Measurements from ENCODE around the gene COMMD1.

COMMD1 gene

GRCh38 chr2:62054916-62055450, 149.5 kb downstream of the COMMD1 start:
- no peak overlapping the region for H2BK120ac ChIP-seq (ENCODE audit: low read depth, low read length)
- no peak overlapping the region for H2BK15ac ChIP-seq (ENCODE audit: low read depth, poor library complexity, severe bottlenecking)
- no peak overlapping the region for H3K18ac ChIP-seq (ENCODE audit: low read depth in 1 of 2, low read length in 2 of 2)
- no peak overlapping the region for H3K27ac ChIP-seq (ENCODE audit: low read length, poor library complexity, severe bottlenecking)
- no peak overlapping the region for H3K4ac ChIP-seq (ENCODE audit: low read depth in 1 of 2, low read length in 2 of 2)
- H3K4me1 ChIP-seq (ENCODE audit: control insufficient read depth, insufficient read depth, low read depth, low read length): no peaks in the 10 kb centered on the region
- H3K79me1 ChIP-seq (replicated peaks; ENCODE audit: low read length, poor library complexity, severe bottlenecking): no peaks in the 10 kb centered on the region
- H3K27me3 ChIP-seq (ENCODE audit: control insufficient read depth in 1 of 2, insufficient read depth in 1 of 2, low read length in 2 of 2): no peaks in the 10 kb centered on the region
- H3K4me3 ChIP-seq (ENCODE audit: insufficient read depth in 1 of 2, low read depth in 1 of 2, low read length in 2 of 2): no peak overlapping the region
- no peak overlapping the region for H3K9ac ChIP-seq (ENCODE audit: low read length)
- WGBS: 100% methylated on average over 1 of the region's 3 CpGs
- no peak overlapping the region for H2BK12ac ChIP-seq (ENCODE audit: low read length in 2 of 2)
- no peak overlapping the region for H3K23ac ChIP-seq (ENCODE audit: low read length in 2 of 2)
- no peak overlapping the region for H4K91ac ChIP-seq (ENCODE audit: low read length)
- no peaks in the 10 kb centered on the region for H3K36me3 ChIP-seq (ENCODE audit: control insufficient read depth in 1 of 2, insufficient read depth in 2 of 2, low read depth in 1 of 2, low read length in 2 of 2)
- no peak overlapping the region for H2AK5ac ChIP-seq (ENCODE audit: low read length, severe bottlenecking)
- no peak for DNase-seq
- no peak overlapping the region for H3K4me2 ChIP-seq (ENCODE audit: low read length, poor library complexity, severe bottlenecking)
- no peak overlapping the region for H4K8ac ChIP-seq (ENCODE audit: low read length)
- H3K9me3 ChIP-seq (ENCODE audit: control insufficient read depth, low read length): no peaks in the 10 kb centered on the region
- no peak overlapping the region for H2BK5ac ChIP-seq (ENCODE audit: low read depth, low read length, poor library complexity, severe bottlenecking)
- no peak overlapping the region for H2AFZ ChIP-seq (ENCODE audit: low read depth, low read length)
- H3K14ac ChIP-seq (ENCODE audit: low read length in 2 of 2): no peak overlapping the region

- 92% methylated on average over 3 of the region's 3 CpGs for WGBS
- Histone ChIP-seq H3K9me3 (ENCODE audit: control insufficient read depth, low read length) (no peaks in the 10 kb centered on the region), H3K9ac (ENCODE audit: low read length) (no peak overlapping the region), H3K4ac (ENCODE audit: low read depth in 1 of 2, low read length in 2 of 2) (no peak overlapping the region), H3K14ac (ENCODE audit: low read length in 2 of 2) (peak overlapping the region in 1 of 2 experiments; percentile 55), H3K23ac (ENCODE audit: low read length in 2 of 2) (no peak overlapping the region), H2BK12ac (ENCODE audit: low read length in 2 of 2) (no peak overlapping the region), H3K79me1 (replicated peaks; ENCODE audit: low read length, poor library complexity, severe bottlenecking) (no peaks in the 10 kb centered on the region), H4K8ac (ENCODE audit: low read length) (no peak overlapping the region), H3K27ac (ENCODE audit: low read length, poor library complexity, severe bottlenecking) (no peak overlapping the region), H2BK15ac (ENCODE audit: low read depth, poor library complexity, severe bottlenecking) (no peak overlapping the region), H3K36me3 (ENCODE audit: control insufficient read depth in 1 of 2, insufficient read depth in 2 of 2, low read depth in 1 of 2, low read length in 2 of 2) (no peaks in the 10 kb centered on the region), H3K27me3 (ENCODE audit: control insufficient read depth in 1 of 2, insufficient read depth in 1 of 2, low read length in 2 of 2) (no peaks in the 10 kb centered on the region), H4K91ac (ENCODE audit: low read length) (no peak overlapping the region), H3K4me2 (ENCODE audit: low read length, poor library complexity, severe bottlenecking) (no peak overlapping the region), H2BK120ac (ENCODE audit: low read depth, low read length) (no peak overlapping the region), H3K4me1 (ENCODE audit: control insufficient read depth, insufficient read depth, low read depth, low read length) (no peaks in the 10 kb centered on the region), H3K4me3 (ENCODE audit: insufficient read depth in 1 of 2, low read depth in 1 of 2, low read length in 2 of 2) (no peak overlapping the region), H3K18ac (ENCODE audit: low read depth in 1 of 2, low read length in 2 of 2) (no peak overlapping the region), H2BK5ac (ENCODE audit: low read depth, low read length, poor library complexity, severe bottlenecking) (no peak overlapping the region), H2AFZ (ENCODE audit: low read depth, low read length) (no peak overlapping the region), H2AK5ac (ENCODE audit: low read length, severe bottlenecking) (no peak overlapping the region)
- DNase-seq: no peak
Measured at GRCh38 chr2:62055724-62056336, 150.4 kb downstream of the COMMD1 start.

GRCh38 chr2:62056341-62056740, 150.9 kb downstream of the COMMD1 start:
- H2BK12ac ChIP-seq (ENCODE audit: low read length in 2 of 2): no peak overlapping the region
- H2BK120ac ChIP-seq (ENCODE audit: low read depth, low read length): no peak overlapping the region
- no peak overlapping the region for H3K14ac ChIP-seq (ENCODE audit: low read length in 2 of 2)
- no peak overlapping the region for H3K4me2 ChIP-seq (ENCODE audit: low read length, poor library complexity, severe bottlenecking)
- no peaks in the 10 kb centered on the region for H3K27me3 ChIP-seq (ENCODE audit: control insufficient read depth in 1 of 2, insufficient read depth in 1 of 2, low read length in 2 of 2)
- H3K9ac ChIP-seq (ENCODE audit: low read length): no peak overlapping the region
- 92% methylated on average over 5 of the region's 5 CpGs for WGBS
- H4K91ac ChIP-seq (ENCODE audit: low read length): no peak overlapping the region
- no peak overlapping the region for H3K4ac ChIP-seq (ENCODE audit: low read depth in 1 of 2, low read length in 2 of 2)
- H2AK5ac ChIP-seq (ENCODE audit: low read length, severe bottlenecking): no peak overlapping the region
- H3K4me3 ChIP-seq (ENCODE audit: insufficient read depth in 1 of 2, low read depth in 1 of 2, low read length in 2 of 2): no peak overlapping the region
- no peaks in the 10 kb centered on the region for H3K79me1 ChIP-seq (replicated peaks; ENCODE audit: low read length, poor library complexity, severe bottlenecking)
- no peak for DNase-seq
- H4K8ac ChIP-seq (ENCODE audit: low read length): no peak overlapping the region
- H3K23ac ChIP-seq (ENCODE audit: low read length in 2 of 2): no peak overlapping the region
- H3K36me3 ChIP-seq (ENCODE audit: control insufficient read depth in 1 of 2, insufficient read depth in 2 of 2, low read depth in 1 of 2, low read length in 2 of 2): no peaks in the 10 kb centered on the region
- H3K27ac ChIP-seq (ENCODE audit: low read length, poor library complexity, severe bottlenecking): no peak overlapping the region
- no peak overlapping the region for H2BK5ac ChIP-seq (ENCODE audit: low read depth, low read length, poor library complexity, severe bottlenecking)
- no peak overlapping the region for H2BK15ac ChIP-seq (ENCODE audit: low read depth, poor library complexity, severe bottlenecking)
- no peak overlapping the region for H3K18ac ChIP-seq (ENCODE audit: low read depth in 1 of 2, low read length in 2 of 2)
- no peaks in the 10 kb centered on the region for H3K4me1 ChIP-seq (ENCODE audit: control insufficient read depth, insufficient read depth, low read depth, low read length)
- no peak overlapping the region for H2AFZ ChIP-seq (ENCODE audit: low read depth, low read length)
- H3K9me3 ChIP-seq (ENCODE audit: control insufficient read depth, low read length): no peaks in the 10 kb centered on the region

- Histone ChIP-seq H4K91ac (ENCODE audit: low read length) (no peak overlapping the region), H2BK5ac (ENCODE audit: low read depth, low read length, poor library complexity, severe bottlenecking) (no peak overlapping the region), H3K9me3 (ENCODE audit: control insufficient read depth, low read length) (no peaks in the 10 kb centered on the region), H3K27ac (ENCODE audit: low read length, poor library complexity, severe bottlenecking) (no peak overlapping the region), H3K23ac (ENCODE audit: low read length in 2 of 2) (no peak overlapping the region), H3K36me3 (ENCODE audit: control insufficient read depth in 1 of 2, insufficient read depth in 2 of 2, low read depth in 1 of 2, low read length in 2 of 2) (no peaks in the 10 kb centered on the region), H3K4me3 (ENCODE audit: insufficient read depth in 1 of 2, low read depth in 1 of 2, low read length in 2 of 2) (no peak overlapping the region), H3K27me3 (ENCODE audit: control insufficient read depth in 1 of 2, insufficient read depth in 1 of 2, low read length in 2 of 2) (no peaks in the 10 kb centered on the region), H2BK12ac (ENCODE audit: low read length in 2 of 2) (no peak overlapping the region), H3K18ac (ENCODE audit: low read depth in 1 of 2, low read length in 2 of 2) (no peak overlapping the region), H4K8ac (ENCODE audit: low read length) (no peak overlapping the region), H2AK5ac (ENCODE audit: low read length, severe bottlenecking) (no peak overlapping the region), H2AFZ (ENCODE audit: low read depth, low read length) (no peak overlapping the region), H2BK15ac (ENCODE audit: low read depth, poor library complexity, severe bottlenecking) (no peak overlapping the region), H3K4ac (ENCODE audit: low read depth in 1 of 2, low read length in 2 of 2) (no peak overlapping the region), H3K14ac (ENCODE audit: low read length in 2 of 2) (no peak overlapping the region), H3K4me1 (ENCODE audit: control insufficient read depth, insufficient read depth, low read depth, low read length) (no peaks in the 10 kb centered on the region), H3K9ac (ENCODE audit: low read length) (no peak overlapping the region), H3K79me1 (replicated peaks; ENCODE audit: low read length, poor library complexity, severe bottlenecking) (peaks cover 2% of the 10 kb centered on the region), H2BK120ac (ENCODE audit: low read depth, low read length) (no peak overlapping the region), H3K4me2 (ENCODE audit: low read length, poor library complexity, severe bottlenecking) (no peak overlapping the region)
- DNase-seq: no peak
Measured at GRCh38 chr2:62065243-62065642, 159.8 kb downstream of the COMMD1 start.

All from mesenchymal stem cell (in vitro differentiated cells and primary cell).